K562 (cell line): ENCODE results near the gene DYNAP. TPM values are rescaled to one million over a fixed set of nuclear protein-coding genes. Genes with fewer than 3 reads are reported as not detected.
A peak's percentile ranks its signal among the peaks of the same experiment; 100 is the strongest.

Experiments used
- ATAC-seq: fragments of 200-7000 bp; cut with Tn5 transposase; 3 replicates; pipeline ENCODE4 v1.9.1; 2020; ENCODE audit warnings: moderate library complexity
- Bru-seq: library from RNA; stranded (reverse); fragments of 400-500 nt; gene quantifications from one replicate; lab custom pipeline; 2021; lab: Mats Ljungman, UMichigan
- BruChase-seq, 2 experiments: library from RNA; stranded (reverse); fragments of 400-500 nt; gene quantifications; one replicate each; lab custom pipeline; 2021; lab: Mats Ljungman, UMichigan
- BruUV-seq: library from RNA; stranded (reverse); fragments of 400-500 nt; replicated peaks from 2 replicates; lab custom pipeline; 2021; lab: Mats Ljungman, UMichigan
- CTCF ChIA-PET: fragments of 300-600 bp; formaldehyde crosslinking; extraction: SDS; loops from one replicate; lab custom pipeline; 2021; ENCODE audit warnings: low intra/inter-chr PET ratio; lab: Yijun Ruan, JAX
- POLR2A ChIA-PET: fragments of 300-600, 350-650 bp; sonication (Branson Sonifier 250); formaldehyde crosslinking; extraction: SDS; loops from one replicate; lab custom pipeline; 2021; ENCODE audit warnings: antibody characterized with exemption, inconsistent platforms; lab: Yijun Ruan, JAX
- DNase-seq, 4 experiments: peaks; one replicate each; pipeline versions ENCODE4 v3.0.0 to v3.0.0-alpha.2; 2011 to 2018; ENCODE audit warnings: low spot score in 3 of 4, mixed read lengths in 3 of 4; ENCODE audit errors: extremely low read depth in 1 of 4
- FAIRE-seq: peaks from 2 replicates; lab custom pipeline; 2011; peaks lifted over from hg19 to GRCh38; lab: Jason Lieb, UNC
- H2AFZ ChIP-seq: 2 replicates; pipeline ENCODE4 v1.6.0; 2011; ENCODE audit warnings: low read depth, low read length, control low read depth, inconsistent platforms
- H3K27ac ChIP-seq: fragments of 200-600 bp; 3 replicates; pipeline ENCODE4 v1.8.0; 2011; ENCODE audit warnings: low read depth, mild to moderate bottlenecking, control low read depth, inconsistent platforms, low read length, moderate library complexity, mixed read lengths; ENCODE audit errors: extremely low read depth
- H3K27me3 ChIP-seq, 2 experiments: fragments of 300-600 bp in 1 of 2; 2 replicates in 1 of 2; 3 replicates in 1 of 2; pipeline versions ENCODE4 v1.6.0 to v1.8.0; 2011; ENCODE audit warnings: inconsistent platforms in 2 of 2, low read length in 2 of 2, mild to moderate bottlenecking in 1 of 2, mixed read lengths in 1 of 2, moderate library complexity in 1 of 2; ENCODE audit not compliant: control insufficient read depth in 2 of 2, insufficient read depth in 2 of 2
- H3K36me3 ChIP-seq: fragments of 300-600 bp; 3 replicates; pipeline ENCODE4 v1.8.0; 2011; ENCODE audit warnings: mild to moderate bottlenecking, low read length, inconsistent platforms; ENCODE audit not compliant: control insufficient read depth, insufficient read depth
- H3K4me1 ChIP-seq, 2 experiments: fragments of 200-600 bp in 1 of 2; replicated peaks in 1 of 2; 2 replicates in 1 of 2; 3 replicates in 1 of 2; pipeline versions ENCODE4 v1.5.1 to v1.8.0; 2011; ENCODE audit warnings: inconsistent platforms in 2 of 2, low read length in 2 of 2, mild to moderate bottlenecking in 1 of 2, mixed read lengths in 1 of 2, moderate library complexity in 1 of 2; ENCODE audit not compliant: control insufficient read depth in 2 of 2, insufficient read depth in 2 of 2
- H3K4me2 ChIP-seq: 2 replicates; pipeline ENCODE4 v1.6.1; 2011; ENCODE audit warnings: low read length, control low read depth, inconsistent platforms, mixed read lengths; ENCODE audit not compliant: insufficient read depth
- H3K4me3 ChIP-seq: fragments of 200-600 bp; sonication (generic), shearing (Covaris generic); 2 replicates; pipeline ENCODE4 v1.5.1; 2016; ENCODE audit warnings: control low read depth, inconsistent platforms
- H3K79me2 ChIP-seq: fragments of 200-600 bp; 3 replicates; pipeline ENCODE4 v1.8.0; 2011; ENCODE audit warnings: low read length, inconsistent platforms; ENCODE audit not compliant: control insufficient read depth, insufficient read depth
- H3K9ac ChIP-seq, 2 experiments: 2 replicates each; pipeline versions ENCODE4 v1.6.0 to v1.6.1; 2011; ENCODE audit warnings: low read depth in 2 of 2, low read length in 2 of 2, control low read depth in 1 of 2, inconsistent platforms in 1 of 2, mild to moderate bottlenecking in 1 of 2, mixed read lengths in 1 of 2; ENCODE audit not compliant: insufficient read depth in 1 of 2
- H3K9me1 ChIP-seq: one replicate; pipeline ENCODE4 v1.6.0; 2011; ENCODE audit warnings: inconsistent platforms, mild to moderate bottlenecking, low read length, moderate library complexity; ENCODE audit not compliant: control insufficient read depth, insufficient read depth
- H3K9me3 ChIP-seq: replicated peaks from 2 replicates; pipeline ENCODE4 v1.5.1; 2011; ENCODE audit warnings: low read depth, low read length, inconsistent platforms; ENCODE audit not compliant: control insufficient read depth, insufficient read depth
- H4K20me1 ChIP-seq: replicated peaks from 2 replicates; pipeline ENCODE4 v1.6.1; 2011; ENCODE audit warnings: low read length, inconsistent platforms, mixed read lengths; ENCODE audit not compliant: control insufficient read depth, insufficient read depth
- CHD1 ChIP-seq: fragments of 200-600 bp; sonication (generic); IDR thresholded peaks from one replicate; pipeline ENCODE4 v1.6.1; 2012; ENCODE audit warnings: mild to moderate bottlenecking, moderate library complexity, low read length, inconsistent platforms
- IFI16 ChIP-seq: fragments of 250-450 bp; sonication (Bioruptor Pico); IDR thresholded peaks from 2 replicates; pipeline ENCODE4 v2.1.2; 2022; ENCODE audit warnings: mild to moderate bottlenecking, inconsistent platforms
- MYBL2 ChIP-seq, 2 experiments: fragments of 450-650 bp in 1 of 2; sonication (generic) in 1 of 2; formaldehyde crosslinking in 1 of 2; IDR thresholded peaks; 2 replicates each; pipeline versions ENCODE4 v1.6.1 to v1.8.1; 2017 to 2022; ENCODE audit warnings: borderline replicate concordance in 1 of 2, inconsistent platforms in 1 of 2, low read depth in 1 of 2, mild to moderate bottlenecking in 1 of 2, missing genetic modification reagents in 1 of 2, moderate library complexity in 1 of 2
- NELFE ChIP-seq: IDR thresholded peaks from 2 replicates; pipeline ENCODE4 v1.6.1; 2011; ENCODE audit warnings: mild to moderate bottlenecking; ENCODE audit not compliant: insufficient read depth, insufficient read length
- RB1 ChIP-seq: fragments of 450-650 bp; IDR thresholded peaks from 2 replicates; pipeline ENCODE4 v1.6.1; 2017; ENCODE audit warnings: low read depth, mild to moderate bottlenecking
- RBBP5 ChIP-seq: fragments of 200-600 bp; sonication (generic); IDR thresholded peaks from 2 replicates; pipeline ENCODE4 v1.6.1; 2012; ENCODE audit warnings: borderline replicate concordance, mild to moderate bottlenecking, low read length, control low read depth, inconsistent platforms; ENCODE audit not compliant: insufficient read depth, poor library complexity, severe bottlenecking
- SP1 ChIP-seq: sonication (generic); formaldehyde crosslinking; IDR thresholded peaks from 2 replicates; pipeline ENCODE4 v1.8.1; 2022; ENCODE audit warnings: mild to moderate bottlenecking, missing genetic modification reagents
- SREBF2 ChIP-seq: sonication (generic); formaldehyde crosslinking; IDR thresholded peaks from 2 replicates; pipeline ENCODE4 v1.4.0; 2020; ENCODE audit warnings: mild to moderate bottlenecking, missing genetic modification reagents
- ZFP36 ChIP-seq: fragments of 150-350 bp; IDR thresholded peaks from 2 replicates; pipeline ENCODE4 v1.6.1; 2018; ENCODE audit warnings: low read length, low read depth; ENCODE audit not compliant: partially characterized antibody
- ZNF217 ChIP-seq: sonication (generic); formaldehyde crosslinking; IDR thresholded peaks from 2 replicates; pipeline ENCODE4 v1.8.0; 2022; ENCODE audit warnings: mild to moderate bottlenecking, missing genetic modification reagents
- ZNF224 ChIP-seq: sonication (generic); formaldehyde crosslinking; IDR thresholded peaks from 2 replicates; pipeline ENCODE4 v1.8.0; 2022; ENCODE audit warnings: mild to moderate bottlenecking, missing genetic modification reagents
- ZNF274 ChIP-seq: IDR thresholded peaks from 2 replicates; pipeline ENCODE4 v1.6.1; 2011; ENCODE audit warnings: low read depth, mild to moderate bottlenecking, low read length, moderate library complexity, borderline replicate concordance
- WGBS: fragments of 100-300 bp; shearing (Covaris generic); methylation state at CpG from one replicate; pipeline ENCODE4 v1.1.6; 2016; ENCODE audit warnings: low coverage, mixed read lengths; ENCODE audit not compliant: insufficient coverage; ENCODE audit errors: missing lambda C conversion rate; 5-methylcytosine and 5-hydroxymethylcytosine counted together
- in situ Hi-C: fragments of 300-500 bp; cut with MboI; formaldehyde crosslinking; loops from 4 replicates; pipeline ENCODE4 v1.15.0; 2018; ENCODE audit warnings: inconsistent platforms, mixed read lengths
- intact Hi-C: fragments of 100-400 bp; cut with micrococcal nuclease; formaldehyde crosslinking; loops from 2 replicates; pipeline ENCODE4 v1.14.2; 2022
- long read RNA-seq, 3 experiments: library from polyadenylated mRNA in 2 of 3; library from RNA in 1 of 3; unstranded in 2 of 3; stranded (forward) in 1 of 3; transcript quantifications; one replicate each; pipeline ENCODE4 v2.0.0, GENCODE V29; 2019 to 2022
- polyA minus RNA-seq, 3 experiments: library from RNA; depleted of rRNA, polyadenylated mRNA; stranded (reverse); fragments of >200 nt; gene quantifications; 2 replicates each; pipeline ENCODE4 v1.2.3, GENCODE V29; 2011
- polyA plus RNA-seq, 8 experiments: library from polyadenylated mRNA; depleted of rRNA in 4 of 8; stranded (reverse) in 5 of 8; unstranded in 3 of 8; fragments of >200 nt; fragmentation: Nextera tagmentation in 2 of 8; fragmentation: Illumina TruSeq in 1 of 8; extraction: Ambion mirVana in 2 of 8; extraction: Trizol in 1 of 8; gene quantifications; 2 replicates each; pipeline versions ENCODE4 v1.2.1 to v1.2.3, GENCODE V29; 2011 to 2014; ENCODE audit warnings: inconsistent platforms in 1 of 8, missing spikeins in 1 of 8
- total RNA-seq, 7 experiments: library from RNA; depleted of rRNA in 6 of 7; stranded (reverse); fragments of >200 nt in 6 of 7; fragmentation: Illumina TruSeq in 2 of 7; extraction: Trizol in 2 of 7; gene quantifications; 2 replicates each; pipeline versions ENCODE4 v1.2.1 to v1.2.3, GENCODE V29; 2011 to 2021; ENCODE audit warnings: low replicate concordance in 1 of 7
- TF ChIP-seq, protein P1 (sequence below): fragments of 450-650 bp; formaldehyde crosslinking; IDR thresholded peaks from 2 replicates; pipeline ENCODE4 v1.4.0; 2020; ENCODE audit warnings: mild to moderate bottlenecking, moderate library complexity
- TF ChIP-seq, protein P2 (sequence below): IDR thresholded peaks from 3 replicates; pipeline ENCODE4 v1.6.1; 2011; ENCODE audit warnings: borderline replicate concordance, mild to moderate bottlenecking, moderate library complexity; ENCODE audit not compliant: insufficient read length; ENCODE audit errors: extremely low read depth

The DYNAP gene, protein sequence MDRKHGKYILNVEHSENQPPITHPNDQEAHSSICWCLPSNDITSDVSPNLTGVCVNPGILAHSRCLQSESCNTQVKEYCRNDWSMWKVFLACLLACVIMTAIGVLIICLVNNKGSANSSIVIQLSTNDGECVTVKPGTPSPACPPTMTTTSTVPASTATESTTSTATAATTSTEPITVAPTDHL
- not detected in 2 replicates for total RNA-seq (2011; cell fraction: chromatin; rRNA removed; ENCODE audit: low replicate concordance)
- not detected in 2 replicates for total RNA-seq (2011; cell fraction: nucleolus; rRNA removed)
- not detected in 2 replicates for total RNA-seq (2011; cell fraction: nucleoplasm; rRNA removed)
- total RNA-seq (2014; rRNA removed) (not detected in 2 replicates), total RNA-seq (2014; rRNA removed; fragmentation: Illumina TruSeq; extraction: Trizol) (not detected in 2 replicates), total RNA-seq (2015; rRNA removed; fragmentation: Illumina TruSeq; extraction: Trizol) (not detected in 2 replicates), total RNA-seq (2021) (not detected in 2 replicates), polyA plus RNA-seq (2011; rRNA removed) (not detected in 2 replicates), polyA plus RNA-seq (2014; fragmentation: Illumina TruSeq; extraction: Trizol) (not detected in 2 replicates), polyA plus RNA-seq (2014; fragmentation: Nextera tagmentation; extraction: Ambion mirVana) (not detected), polyA plus RNA-seq (2014; rRNA removed) (not detected in 2 replicates), polyA minus RNA-seq (2011; rRNA and poly(A)+ RNA removed) (not detected in 2 replicates), Bru-seq, nascent RNA (not detected), BruChase-seq, experiment 1, labeled RNA remaining after a 2-hour chase (not detected), BruChase-seq, experiment 2, labeled RNA remaining after a 6-hour chase (percentile 8 among the genes with signal in this experiment)
- polyA plus RNA-seq (2011; cell fraction: cytosol; rRNA removed) = not detected in 2 replicates
- not detected in 2 replicates for polyA plus RNA-seq (2011; cell fraction: nucleus; rRNA removed)
- not detected in 2 replicates for polyA plus RNA-seq (2012)
- polyA minus RNA-seq (2011; cell fraction: cytosol; rRNA and poly(A)+ RNA removed) = not detected in 2 replicates
- not detected in 2 replicates for polyA minus RNA-seq (2011; cell fraction: nucleus; rRNA and poly(A)+ RNA removed)
- long read RNA-seq, experiment 1, partial matches to known transcripts = 0 of 1 reads
- long read RNA-seq, experiment 1, other reads (novel, unspliced or antisense) = 1 of 1 reads
- long read RNA-seq, experiment 2 = 0 reads
- long read RNA-seq, experiment 3 = 0 reads

DNA sequence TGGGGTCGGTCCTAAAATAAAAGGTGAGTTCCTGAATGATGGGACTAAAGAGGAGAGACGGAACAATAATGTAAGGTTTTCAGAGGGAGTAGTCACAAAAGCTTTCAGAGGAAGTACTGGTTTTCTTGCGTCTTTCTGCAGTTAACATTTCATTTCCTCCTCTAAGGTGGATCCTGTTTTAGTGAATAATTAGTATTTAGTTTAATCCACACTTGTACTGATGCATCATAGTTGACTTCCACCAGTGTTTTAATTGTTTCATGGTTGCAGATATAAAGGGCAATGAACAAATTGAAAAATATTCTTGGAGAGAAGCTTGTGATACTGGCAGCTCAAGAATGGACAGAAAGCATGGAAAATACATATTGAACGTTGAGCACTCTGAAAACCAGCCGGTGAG, at the start of gene DYNAP:
TSS of gene DYNAP (plus strand) at position 301 of the 400 bp plus-strand sequence. CDS start at position 339, 38 bp downstream.
- H3K4me1 ChIP-seq = no peaks in the 10 kb centered on the region
- H3K4me3 ChIP-seq = no peak within 1 kb of the TSS
- H3K36me3 ChIP-seq = no peaks in the 10 kb centered on the region
- POLR2A ChIA-PET = no interaction called here
- CTCF ChIA-PET = no interaction called here
- H4K20me1 ChIP-seq = no peaks in the 10 kb centered on the region
- no peak within 1 kb of the TSS for H2AFZ ChIP-seq
- no peaks in the 10 kb centered on the region for H3K27me3 ChIP-seq
- H3K9me3 ChIP-seq = no peaks in the 10 kb centered on the region
- ATAC-seq (no peak), DNase-seq (no peak), FAIRE-seq (no peak)
- no peaks in the 10 kb centered on the region for H3K79me2 ChIP-seq
- intact Hi-C loops = no loop called here
- no peaks in the 10 kb centered on the region for H3K9me1 ChIP-seq
- BruUV-seq = no TSS peak
- no peak within 1 kb of the TSS for H3K9ac ChIP-seq
- no peak within 1 kb of the TSS for H3K4me2 ChIP-seq
- 1% methylated on average over 5 of the region's 5 CpGs for WGBS
- no peak within 1 kb of the TSS for H3K27ac ChIP-seq
- in situ Hi-C loops = no loop called here
- TF ChIP-seq IFI16 (CRISPR knock-in tag) (no peak), ZFP36 (no peak), ZNF224 (CRISPR knock-in tag) (no peak), SREBF2 (CRISPR knock-in tag) (no peak), ZNF274 (no peak), MYBL2 (IDR thresholded peaks at IDR 0.05; ENCODE audit: low read depth) (no peak), MYBL2 (CRISPR knock-in tag; IDR thresholded peaks at IDR 0.05; ENCODE audit: borderline replicate concordance) (no peak), ZNF217 (CRISPR knock-in tag) (no peak), RB1 (no peak), NELFE (no peak), CHD1 (no peak), SP1 (CRISPR knock-in tag) (no peak), RBBP5 (no peak)
- TF ChIP-seq, protein P1, sequence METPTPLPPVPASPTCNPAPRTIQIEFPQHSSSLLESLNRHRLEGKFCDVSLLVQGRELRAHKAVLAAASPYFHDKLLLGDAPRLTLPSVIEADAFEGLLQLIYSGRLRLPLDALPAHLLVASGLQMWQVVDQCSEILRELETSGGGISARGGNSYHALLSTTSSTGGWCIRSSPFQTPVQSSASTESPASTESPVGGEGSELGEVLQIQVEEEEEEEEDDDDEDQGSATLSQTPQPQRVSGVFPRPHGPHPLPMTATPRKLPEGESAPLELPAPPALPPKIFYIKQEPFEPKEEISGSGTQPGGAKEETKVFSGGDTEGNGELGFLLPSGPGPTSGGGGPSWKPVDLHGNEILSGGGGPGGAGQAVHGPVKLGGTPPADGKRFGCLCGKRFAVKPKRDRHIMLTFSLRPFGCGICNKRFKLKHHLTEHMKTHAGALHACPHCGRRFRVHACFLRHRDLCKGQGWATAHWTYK = no peak
- TF ChIP-seq, protein P2, sequence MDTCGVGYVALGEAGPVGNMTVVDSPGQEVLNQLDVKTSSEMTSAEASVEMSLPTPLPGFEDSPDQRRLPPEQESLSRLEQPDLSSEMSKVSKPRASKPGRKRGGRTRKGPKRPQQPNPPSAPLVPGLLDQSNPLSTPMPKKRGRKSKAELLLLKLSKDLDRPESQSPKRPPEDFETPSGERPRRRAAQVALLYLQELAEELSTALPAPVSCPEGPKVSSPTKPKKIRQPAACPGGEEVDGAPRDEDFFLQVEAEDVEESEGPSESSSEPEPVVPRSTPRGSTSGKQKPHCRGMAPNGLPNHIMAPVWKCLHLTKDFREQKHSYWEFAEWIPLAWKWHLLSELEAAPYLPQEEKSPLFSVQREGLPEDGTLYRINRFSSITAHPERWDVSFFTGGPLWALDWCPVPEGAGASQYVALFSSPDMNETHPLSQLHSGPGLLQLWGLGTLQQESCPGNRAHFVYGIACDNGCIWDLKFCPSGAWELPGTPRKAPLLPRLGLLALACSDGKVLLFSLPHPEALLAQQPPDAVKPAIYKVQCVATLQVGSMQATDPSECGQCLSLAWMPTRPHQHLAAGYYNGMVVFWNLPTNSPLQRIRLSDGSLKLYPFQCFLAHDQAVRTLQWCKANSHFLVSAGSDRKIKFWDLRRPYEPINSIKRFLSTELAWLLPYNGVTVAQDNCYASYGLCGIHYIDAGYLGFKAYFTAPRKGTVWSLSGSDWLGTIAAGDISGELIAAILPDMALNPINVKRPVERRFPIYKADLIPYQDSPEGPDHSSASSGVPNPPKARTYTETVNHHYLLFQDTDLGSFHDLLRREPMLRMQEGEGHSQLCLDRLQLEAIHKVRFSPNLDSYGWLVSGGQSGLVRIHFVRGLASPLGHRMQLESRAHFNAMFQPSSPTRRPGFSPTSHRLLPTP = no peak
